ENCODE data around the gene KLHL40. TPM values are rescaled to one million over a fixed set of nuclear protein-coding genes. Genes with fewer than 3 reads are reported as not detected.

The KLHL40 gene
- total RNA-seq, 2 experiments from 2014 or later = not detected

GRCh38 chr3:42717306-42717705 lies 32.0 kb downstream of the KLHL40 start:
- ChIA-PET CTCF (ENCODE audit: unreplicated experiment) (no interaction called here), POLR2A (interaction anchor here (0.7 to 0.9 kb wide), 2 partner anchors 10 to 140 kb away, joined by 3 read pairs; no protein-coding TSS in a partner anchor)
- TF ChIP-seq EZH2phosphoT487 (IDR thresholded peaks at IDR 0.05; ENCODE audit: borderline replicate concordance, low read depth, low read length) (no peak), CTCF (conservative IDR thresholded peaks at IDR 0.05; ENCODE audit: low read length) (no peak)
- BruUV-seq (replicated peaks) = no TSS peak
- Histone ChIP-seq H3K9me2 (ENCODE audit: insufficient read depth, low read length) (no peaks in the 10 kb centered on the region), H3K4me3 (ENCODE audit: low read depth, low read length, poor library complexity, severe bottlenecking) (no peak overlapping the region), H3K36me3 (ENCODE audit: insufficient read depth, low read length) (no peaks in the 10 kb centered on the region), H3K4me2 (ENCODE audit: low read length) (no peak overlapping the region), H3K4me1 (ENCODE audit: insufficient read depth, low read length, poor library complexity, severe bottlenecking) (peaks cover 12% of the 10 kb centered on the region), H2AFZ (ENCODE audit: low read length) (no peak overlapping the region), H3K27ac (ENCODE audit: low read depth, low read length, poor library complexity, severe bottlenecking) (no peak overlapping the region), H3K79me2 (ENCODE audit: insufficient read depth, low read depth, low read length) (no peaks in the 10 kb centered on the region), H4K20me1 (ENCODE audit: insufficient read depth, low read length) (no peaks in the 10 kb centered on the region), H3K9me3 (ENCODE audit: low read length) (no peaks in the 10 kb centered on the region)
- intact Hi-C loops (cut with micrococcal nuclease; ENCODE audit: unreplicated experiment) = no loop called here
- no peak for DNase-seq (ENCODE audit: low spot score)

- intact Hi-C loops (cut with micrococcal nuclease; ENCODE audit: unreplicated experiment) = no loop called here
- Histone ChIP-seq H3K36me3 (ENCODE audit: insufficient read depth, low read length) (no peaks in the 10 kb centered on the region), H3K4me2 (ENCODE audit: low read length) (no peak overlapping the region), H3K9me2 (ENCODE audit: insufficient read depth, low read length) (no peaks in the 10 kb centered on the region), H2AFZ (ENCODE audit: low read length) (no peak overlapping the region), H3K9me3 (ENCODE audit: low read length) (no peaks in the 10 kb centered on the region), H3K4me3 (ENCODE audit: low read depth, low read length, poor library complexity, severe bottlenecking) (no peak overlapping the region), H4K20me1 (ENCODE audit: insufficient read depth, low read length) (no peaks in the 10 kb centered on the region), H3K4me1 (ENCODE audit: insufficient read depth, low read length, poor library complexity, severe bottlenecking) (peaks cover 6% of the 10 kb centered on the region), H3K27ac (ENCODE audit: low read depth, low read length, poor library complexity, severe bottlenecking) (no peak overlapping the region), H3K79me2 (ENCODE audit: insufficient read depth, low read depth, low read length) (no peaks in the 10 kb centered on the region)
- no TSS peak for BruUV-seq (replicated peaks)
- TF ChIP-seq CTCF (conservative IDR thresholded peaks at IDR 0.05; ENCODE audit: low read length) (no peak), EZH2phosphoT487 (IDR thresholded peaks at IDR 0.05; ENCODE audit: borderline replicate concordance, low read depth, low read length) (no peak)
- POLR2A ChIA-PET = no interaction called here
- no peak for DNase-seq (ENCODE audit: low spot score)
- CTCF ChIA-PET (ENCODE audit: unreplicated experiment) = no interaction called here
Measured at GRCh38 chr3:42718338-42718737, 33.0 kb downstream of the KLHL40 start.

GRCh38 chr3:42719002-42719401 lies 33.7 kb downstream of the KLHL40 start:
- Histone ChIP-seq H3K36me3 (ENCODE audit: insufficient read depth, low read length) (no peaks in the 10 kb centered on the region), H4K20me1 (ENCODE audit: insufficient read depth, low read length) (no peaks in the 10 kb centered on the region), H3K4me1 (ENCODE audit: insufficient read depth, low read length, poor library complexity, severe bottlenecking) (no peaks in the 10 kb centered on the region), H3K9me3 (ENCODE audit: low read length) (no peaks in the 10 kb centered on the region), H2AFZ (ENCODE audit: low read length) (no peak overlapping the region), H3K9me2 (ENCODE audit: insufficient read depth, low read length) (no peaks in the 10 kb centered on the region), H3K4me2 (ENCODE audit: low read length) (no peak overlapping the region), H3K4me3 (ENCODE audit: low read depth, low read length, poor library complexity, severe bottlenecking) (no peak overlapping the region), H3K27ac (ENCODE audit: low read depth, low read length, poor library complexity, severe bottlenecking) (no peak overlapping the region), H3K79me2 (ENCODE audit: insufficient read depth, low read depth, low read length) (no peaks in the 10 kb centered on the region)
- ChIA-PET POLR2A (no interaction called here), CTCF (ENCODE audit: unreplicated experiment) (no interaction called here)
- BruUV-seq (replicated peaks) = no TSS peak
- no peak for DNase-seq (ENCODE audit: low spot score)
- TF ChIP-seq CTCF (conservative IDR thresholded peaks at IDR 0.05; ENCODE audit: low read length) (no peak), EZH2phosphoT487 (IDR thresholded peaks at IDR 0.05; ENCODE audit: borderline replicate concordance, low read depth, low read length) (no peak)
- intact Hi-C loops (cut with micrococcal nuclease; ENCODE audit: unreplicated experiment) = no loop called here

Measured in OCI-LY7 (cell line).